Midbrain (tissue), 1 donor: ENCODE measurements around the gene CADPS.

ENCODE experiments used
- DNase-seq: peaks from one replicate; lab custom pipeline; 2025; lab: John Stamatoyannopoulos, UW

The CADPS gene

GRCh38 chr3:62874711-62875557, at the start of gene CADPS:
TSS of gene CADPS (minus strand) at chr3:62875416. CDS start at chr3:62875029, 387 bp downstream.
- DNase-seq: peak; percentile 41

GRCh38 chr3:62923066-62923465, 47.9 kb upstream of the CADPS start:
- no peak for DNase-seq

DNA sequence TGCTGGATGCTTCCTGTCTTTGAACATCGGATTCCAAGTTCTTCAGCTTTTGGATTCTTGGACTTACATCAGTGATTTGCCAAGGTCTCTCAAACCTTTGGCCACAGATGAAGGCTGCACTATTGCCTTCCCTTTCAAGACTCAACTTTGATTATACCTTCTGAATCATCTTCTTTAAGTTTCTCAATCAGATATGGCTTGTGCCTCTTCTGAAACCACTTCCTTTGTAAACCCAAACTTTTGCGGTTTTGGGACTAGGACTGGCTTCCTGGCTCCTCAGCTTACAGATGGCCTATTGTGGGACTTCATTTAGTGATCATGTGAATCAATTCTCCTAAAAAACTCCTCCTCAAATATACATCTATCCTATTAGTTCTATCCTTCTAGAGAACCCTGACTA, 47.1 kb upstream of the CADPS start:
- DNase-seq: no peak

DNA sequence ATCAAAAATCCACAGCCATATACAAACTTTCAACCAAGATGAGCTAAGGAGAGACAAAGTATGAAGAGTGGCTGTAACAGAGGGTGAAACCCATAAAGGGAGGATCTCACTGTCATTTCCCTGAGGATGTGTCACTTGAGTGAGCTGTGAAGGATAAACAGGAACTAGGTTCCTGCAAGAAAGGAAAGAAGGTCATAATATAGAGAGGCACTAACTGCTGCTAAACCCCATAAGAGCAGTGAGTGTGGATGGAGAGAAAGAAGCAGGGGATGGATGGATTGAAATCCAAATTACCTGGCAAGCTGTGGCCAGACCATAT, 45.2 kb upstream of the CADPS start:
- no peak for DNase-seq

- no peak for DNase-seq
Measured at GRCh38 chr3:62919784-62920465, 44.7 kb upstream of the CADPS start.

DNA sequence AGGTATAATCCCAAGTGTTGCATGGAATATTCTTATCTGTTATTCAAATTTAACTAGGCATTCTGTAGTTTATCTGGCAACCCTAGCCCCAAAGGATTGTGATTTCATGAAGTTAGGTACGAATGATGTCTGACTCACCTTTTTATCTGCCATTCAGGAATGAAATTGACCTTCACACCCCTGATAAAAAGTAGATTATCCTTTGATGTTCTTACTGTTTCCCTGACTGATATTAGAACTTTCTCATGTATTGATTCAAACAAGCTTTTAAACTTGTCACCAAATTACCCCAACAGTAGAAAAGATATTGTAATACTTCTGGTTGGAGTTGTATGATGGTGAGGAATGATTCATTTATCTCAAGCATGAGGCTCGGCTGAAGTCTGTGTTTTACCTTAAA, 43.6 kb upstream of the CADPS start:
- no peak for DNase-seq

DNA sequence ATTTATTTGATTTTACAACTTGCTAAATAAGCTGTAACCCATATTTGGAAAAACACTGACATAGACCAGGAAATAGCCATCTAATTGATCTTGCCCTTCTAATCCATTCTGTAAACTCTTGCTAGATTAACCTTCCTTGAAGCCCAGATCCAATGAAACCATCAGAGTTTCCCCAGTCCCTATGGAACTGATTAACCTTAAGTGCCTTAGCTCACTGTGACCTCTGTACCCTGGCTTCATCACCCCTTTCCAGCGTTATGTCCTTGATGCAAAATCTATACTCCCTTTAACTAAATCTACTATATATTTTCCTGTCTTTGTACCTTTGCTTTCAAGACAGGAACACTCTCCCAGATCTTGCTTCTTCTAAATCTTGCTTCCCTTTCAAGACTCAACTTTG, 42.9 kb upstream of the CADPS start:
- no peak for DNase-seq

DNA sequence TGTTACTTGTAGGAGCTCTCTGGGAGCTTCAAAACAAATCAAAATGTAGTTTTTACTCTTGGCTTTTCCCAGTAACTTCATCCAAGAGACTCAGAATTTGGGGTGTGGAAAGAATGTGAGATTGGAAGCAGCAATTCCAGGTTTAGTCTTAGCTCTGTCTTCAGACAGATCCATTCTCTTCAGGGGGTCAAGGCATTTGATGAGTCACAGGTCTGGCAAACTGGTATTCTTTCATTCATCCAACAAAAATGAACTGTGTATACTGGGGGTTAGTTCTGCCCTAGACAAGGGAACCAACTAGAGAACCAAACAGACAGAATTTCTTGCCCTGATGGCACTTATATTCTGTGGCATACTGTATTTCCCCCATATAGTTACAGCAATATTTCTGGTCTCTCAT, 36.3 kb upstream of the CADPS start:
- no peak for DNase-seq

GRCh38 chr3:62905331-62905730, 30.1 kb upstream of the CADPS start:
- no peak for DNase-seq

- no peak for DNase-seq
Measured at GRCh38 chr3:62898530-62899496, 23.6 kb upstream of the CADPS start.

GRCh38 chr3:62895901-62896300, 20.7 kb upstream of the CADPS start:
- no peak for DNase-seq

DNA sequence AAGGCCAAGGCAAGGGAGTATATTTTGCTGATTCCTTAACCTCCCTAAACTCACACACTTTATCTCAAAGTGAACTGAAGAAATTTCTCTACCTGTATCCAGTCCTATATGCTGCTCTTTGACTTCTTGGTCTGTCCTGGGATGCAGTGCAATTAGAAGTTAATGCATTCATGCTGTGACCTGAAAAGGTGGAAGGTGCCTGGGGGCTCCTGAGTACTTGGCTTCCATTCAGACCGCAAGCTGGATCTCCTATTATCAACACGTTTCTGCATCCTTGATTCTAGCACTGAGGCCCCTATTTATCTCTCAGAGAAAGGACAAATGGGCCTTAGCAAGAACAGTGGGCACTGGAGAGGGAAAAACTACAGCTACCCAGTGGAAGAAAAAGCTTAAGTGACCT, 17.7 kb upstream of the CADPS start:
- DNase-seq: no peak

DNA sequence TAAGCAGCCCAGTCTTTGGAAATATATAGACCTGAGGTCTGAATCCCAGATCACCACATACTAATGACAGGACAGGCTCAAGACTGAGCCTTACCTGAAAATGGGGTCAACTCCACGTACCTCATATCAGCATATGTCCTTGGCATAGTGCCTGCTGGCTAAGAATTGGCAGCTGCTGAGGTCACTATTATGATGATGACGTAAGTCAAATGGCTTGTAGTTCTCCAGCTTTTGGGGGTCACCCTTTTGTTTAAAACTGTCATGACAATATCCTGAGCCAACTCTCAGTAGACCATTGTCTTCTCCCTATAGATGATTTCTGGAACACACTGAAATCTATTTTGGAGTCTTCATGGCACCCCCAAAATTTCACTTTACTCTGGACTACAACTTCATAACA, 16.8 kb upstream of the CADPS start:
- no peak for DNase-seq

GRCh38 chr3:62888778-62889177, 13.6 kb upstream of the CADPS start:
- DNase-seq: no peak

- no peak for DNase-seq
Measured at GRCh38 chr3:62888180-62888579, 13.0 kb upstream of the CADPS start.

GRCh38 chr3:62885136-62885535, 9.9 kb upstream of the CADPS start:
- DNase-seq: no peak

DNA sequence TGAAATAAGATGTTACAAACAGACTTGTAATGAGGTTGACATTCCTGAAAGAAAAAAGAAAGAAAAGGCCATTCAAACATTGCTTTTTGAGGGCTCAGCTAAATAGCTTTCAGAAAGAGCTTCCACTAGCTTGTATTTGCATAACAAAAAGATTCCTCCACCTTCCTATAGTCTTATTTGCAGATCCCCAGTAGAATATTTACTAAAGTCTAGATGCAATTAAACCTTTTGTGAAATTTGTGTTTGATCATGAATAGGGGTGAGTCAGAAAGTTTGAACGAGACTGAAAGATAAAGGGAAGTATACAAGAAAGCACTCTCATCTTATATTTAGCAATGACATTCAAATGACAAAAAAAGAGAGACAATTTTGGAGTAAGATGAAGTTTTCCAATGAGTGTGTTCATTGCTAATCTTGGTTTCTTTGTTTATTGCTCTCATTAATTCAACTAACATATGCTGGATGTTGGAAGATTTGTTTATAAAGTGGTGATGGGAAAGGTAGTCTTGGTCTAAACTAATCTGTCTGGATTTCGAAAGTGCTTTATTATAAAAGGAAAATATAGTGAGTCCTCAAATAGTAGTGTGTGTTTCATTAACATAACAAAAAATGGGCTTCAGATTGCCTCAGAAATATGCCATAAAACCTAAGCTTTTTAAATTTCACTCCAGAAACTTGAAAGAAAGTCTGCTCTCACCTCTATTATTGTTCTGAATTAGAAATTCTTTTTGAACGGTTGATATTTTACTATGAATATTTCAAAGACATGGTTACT, 9.1 kb upstream of the CADPS start:
- DNase-seq: no peak

DNA sequence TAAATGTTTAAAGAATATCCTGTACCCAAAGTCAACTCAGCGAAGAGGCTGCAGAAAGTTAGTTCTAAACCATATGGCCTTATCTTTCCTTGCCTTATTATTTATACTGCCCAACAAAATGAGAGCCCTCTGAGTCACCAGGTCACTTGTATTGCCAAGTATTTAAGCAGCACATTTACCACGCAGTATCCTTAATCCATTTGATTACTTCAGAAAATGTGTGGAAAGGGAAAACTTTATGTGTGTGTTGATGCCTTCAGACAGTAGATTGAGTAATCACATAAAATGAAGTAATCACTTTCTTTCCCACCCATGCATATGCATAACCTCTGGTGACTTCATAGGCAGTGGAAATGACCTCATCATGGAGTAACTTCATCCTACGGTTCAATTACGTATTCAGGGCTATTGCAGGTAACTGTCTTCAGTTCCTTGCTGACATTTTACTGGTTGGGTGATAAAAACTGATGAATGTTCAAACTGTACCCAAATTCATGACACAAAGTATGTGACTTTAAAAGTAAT, 7.5 kb upstream of the CADPS start:
- no peak for DNase-seq

DNA sequence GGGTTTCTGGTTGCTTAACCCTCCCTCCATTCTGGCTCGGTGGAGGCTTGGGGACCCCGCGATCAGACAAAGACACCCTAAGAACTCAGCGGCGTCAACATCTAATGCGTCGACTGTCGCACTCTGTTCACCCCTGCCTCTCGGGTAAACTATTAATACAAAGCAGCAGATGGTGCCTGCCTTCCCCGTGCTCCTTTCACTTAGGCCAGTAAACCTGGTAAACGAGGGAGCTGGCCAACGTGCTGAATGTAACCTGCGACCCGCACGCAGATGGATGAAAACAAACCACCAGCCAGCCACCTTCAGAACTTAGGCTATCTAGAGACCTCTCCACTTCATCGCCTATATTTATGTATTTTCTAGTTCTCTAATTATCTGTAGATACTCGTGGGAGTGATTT, 848 bp upstream of the CADPS start:
- no peak for DNase-seq

- DNase-seq: no peak
Measured at GRCh38 chr3:62875558-62876002, 364 bp upstream of the CADPS start.
